Measurements from ENCODE around the gene JCHAIN. TPM values are rescaled to one million over a fixed set of nuclear protein-coding genes. Genes with fewer than 3 reads are reported as not detected.
"Not testable (repeated sequence)": the region's sequence is repeated elsewhere in the genome, so short reads cannot be mapped to it uniquely, and the experiment has no call there.

The JCHAIN gene
- total RNA-seq, 2 donors from 2014 or later = 1.8 to 2.7 TPM

GRCh38 chr4:70674731-70675130, 8.4 kb upstream of the JCHAIN start:
- no peak overlapping the region for H3K4me3 ChIP-seq
- no peaks in the 10 kb centered on the region for H3K4me1 ChIP-seq
- no peaks in the 10 kb centered on the region for H3K9me3 ChIP-seq
- no peaks in the 10 kb centered on the region for H3K27me3 ChIP-seq
- no peak overlapping the region for H3K27ac ChIP-seq
- no peaks in the 10 kb centered on the region for H3K36me3 ChIP-seq
- TF ChIP-seq CTCF (IDR thresholded peaks at IDR 0.05) = no peak
- DNase-seq (ENCODE audit: low spot score) = no peak

GRCh38 chr4:70674191-70674590, 7.9 kb upstream of the JCHAIN start:
- Histone ChIP-seq H3K4me1 (no peaks in the 10 kb centered on the region), H3K4me3 (no peak overlapping the region), H3K27me3 (no peaks in the 10 kb centered on the region), H3K36me3 (no peaks in the 10 kb centered on the region), H3K9me3 (no peaks in the 10 kb centered on the region), H3K27ac (no peak overlapping the region)
- DNase-seq (ENCODE audit: low spot score) = no peak
- no peak for TF ChIP-seq CTCF (IDR thresholded peaks at IDR 0.05)

GRCh38 chr4:70671091-70671490, 4.8 kb upstream of the JCHAIN start:
- no peak for DNase-seq (ENCODE audit: low spot score)
- Histone ChIP-seq H3K27ac (no peak overlapping the region), H3K9me3 (no peaks in the 10 kb centered on the region), H3K27me3 (no peaks in the 10 kb centered on the region), H3K36me3 (no peaks in the 10 kb centered on the region), H3K4me3 (no peak overlapping the region), H3K4me1 (no peaks in the 10 kb centered on the region)
- no peak for TF ChIP-seq CTCF (IDR thresholded peaks at IDR 0.05)

GRCh38 chr4:70670332-70671014, 4.2 kb upstream of the JCHAIN start:
- no peaks in the 10 kb centered on the region for H3K4me1 ChIP-seq
- H3K36me3 ChIP-seq = no peaks in the 10 kb centered on the region
- no peak for DNase-seq (ENCODE audit: low spot score)
- H3K4me3 ChIP-seq = no peak overlapping the region
- no peak overlapping the region for H3K27ac ChIP-seq
- TF ChIP-seq CTCF (IDR thresholded peaks at IDR 0.05) = no peak
- no peaks in the 10 kb centered on the region for H3K27me3 ChIP-seq
- H3K9me3 ChIP-seq = no peaks in the 10 kb centered on the region

- no peak for TF ChIP-seq CTCF (IDR thresholded peaks at IDR 0.05)
- no peaks in the 10 kb centered on the region for H3K27me3 ChIP-seq
- no peaks in the 10 kb centered on the region for H3K9me3 ChIP-seq
- no peak overlapping the region for H3K4me3 ChIP-seq
- DNase-seq (ENCODE audit: low spot score) = no peak
- no peaks in the 10 kb centered on the region for H3K36me3 ChIP-seq
- no peak overlapping the region for H3K27ac ChIP-seq
- no peaks in the 10 kb centered on the region for H3K4me1 ChIP-seq
Observed at GRCh38 chr4:70667740-70668535, 1.6 kb upstream of the JCHAIN start.

GRCh38 chr4:70661309-70661922, 4.9 kb downstream of the JCHAIN start:
- not testable (repeated sequence) for DNase-seq (ENCODE audit: low spot score); H3K36me3 ChIP-seq; H3K27me3 ChIP-seq

More at GRCh38 chr4:70661309-70661922, 4.9 kb downstream of the JCHAIN start:
- not testable (repeated sequence) for H3K27ac ChIP-seq, H3K9me3 ChIP-seq, H3K4me3 ChIP-seq, H3K4me1 ChIP-seq
